Measurements from ENCODE around the gene CARS2.
A peak's percentile ranks its signal among the peaks of the same experiment; 100 is the strongest.
"Not testable (repeated sequence)": the region's sequence is repeated elsewhere in the genome, so short reads cannot be mapped to it uniquely, and the experiment has no call there.

Gene CARS2

DNA sequence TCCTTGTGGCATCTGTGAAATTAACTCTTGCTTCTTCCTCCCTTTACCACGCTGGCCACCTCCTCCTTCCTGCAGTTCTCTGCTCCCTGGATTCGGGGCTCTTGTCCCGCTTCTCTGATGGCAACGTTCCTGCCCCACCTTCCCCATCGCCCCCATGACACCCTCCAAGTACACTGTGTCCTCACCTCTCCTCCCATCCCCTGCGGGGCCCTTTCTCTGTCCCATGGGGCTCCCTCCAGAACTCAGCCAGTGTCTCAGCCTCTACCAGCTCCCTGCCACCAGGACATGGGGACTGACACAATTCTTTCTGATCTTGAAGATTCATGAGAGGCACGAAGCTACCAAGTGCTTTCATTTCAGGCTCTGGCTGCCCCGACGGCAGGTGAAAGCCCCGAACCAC, 9.1 kb downstream of the CARS2 start:
- no peak overlapping the region for H3K4me3 ChIP-seq (ENCODE audit: low read depth in 1 of 2, low read length in 1 of 2)
- H3K36me3 ChIP-seq: no peaks in the 10 kb centered on the region
- no peaks in the 10 kb centered on the region for H3K27me3 ChIP-seq
- H3K27ac ChIP-seq: peak overlapping the region; percentile 82
- peaks cover 32 to 43% of the 10 kb centered on the region in 2 experiments for H3K4me1 ChIP-seq (ENCODE audit: control insufficient read depth in 1 of 2, insufficient read depth in 1 of 2, low read depth in 1 of 2, low read length in 1 of 2)
- TF ChIP-seq, protein P1, sequence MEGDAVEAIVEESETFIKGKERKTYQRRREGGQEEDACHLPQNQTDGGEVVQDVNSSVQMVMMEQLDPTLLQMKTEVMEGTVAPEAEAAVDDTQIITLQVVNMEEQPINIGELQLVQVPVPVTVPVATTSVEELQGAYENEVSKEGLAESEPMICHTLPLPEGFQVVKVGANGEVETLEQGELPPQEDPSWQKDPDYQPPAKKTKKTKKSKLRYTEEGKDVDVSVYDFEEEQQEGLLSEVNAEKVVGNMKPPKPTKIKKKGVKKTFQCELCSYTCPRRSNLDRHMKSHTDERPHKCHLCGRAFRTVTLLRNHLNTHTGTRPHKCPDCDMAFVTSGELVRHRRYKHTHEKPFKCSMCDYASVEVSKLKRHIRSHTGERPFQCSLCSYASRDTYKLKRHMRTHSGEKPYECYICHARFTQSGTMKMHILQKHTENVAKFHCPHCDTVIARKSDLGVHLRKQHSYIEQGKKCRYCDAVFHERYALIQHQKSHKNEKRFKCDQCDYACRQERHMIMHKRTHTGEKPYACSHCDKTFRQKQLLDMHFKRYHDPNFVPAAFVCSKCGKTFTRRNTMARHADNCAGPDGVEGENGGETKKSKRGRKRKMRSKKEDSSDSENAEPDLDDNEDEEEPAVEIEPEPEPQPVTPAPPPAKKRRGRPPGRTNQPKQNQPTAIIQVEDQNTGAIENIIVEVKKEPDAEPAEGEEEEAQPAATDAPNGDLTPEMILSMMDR (IDR thresholded peaks at IDR 0.05): no peak
- no peaks in the 10 kb centered on the region for H3K9me3 ChIP-seq

DNA sequence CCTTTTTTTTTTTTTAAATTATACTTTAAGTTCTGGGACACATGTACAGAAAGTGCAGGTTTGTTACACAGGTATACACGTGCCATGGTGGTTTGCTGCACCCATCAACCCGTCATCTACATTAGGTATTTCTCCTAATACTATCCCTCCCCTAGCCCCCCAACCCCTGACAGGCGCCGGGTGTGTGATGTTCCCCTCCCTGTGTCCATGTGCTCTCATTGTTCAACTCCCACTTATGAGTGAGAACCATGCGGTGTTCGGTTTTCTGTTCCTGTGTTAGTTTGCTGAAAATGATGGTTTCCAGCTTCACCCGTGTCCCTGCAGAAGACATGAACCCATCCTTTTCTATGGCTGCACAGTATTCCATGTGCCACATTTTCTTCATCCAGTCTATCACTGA, 10.1 kb downstream of the CARS2 start:
- not testable (repeated sequence) for H3K4me3 ChIP-seq (ENCODE audit: low read depth in 1 of 2, low read length in 1 of 2); H3K27ac ChIP-seq; H3K36me3 ChIP-seq; H3K9me3 ChIP-seq; H3K27me3 ChIP-seq
- H3K4me1 ChIP-seq (ENCODE audit: control insufficient read depth in 1 of 2, insufficient read depth in 1 of 2, low read depth in 1 of 2, low read length in 1 of 2): peaks cover 32 to 37% of the 10 kb centered on the region in 2 experiments

- Histone ChIP-seq H3K36me3 (peaks cover 33% of the 10 kb centered on the region), H3K27me3 (no peaks in the 10 kb centered on the region)
Measured at GRCh38 chr13:110690516-110690915, 15.4 kb downstream of the CARS2 start.

DNA sequence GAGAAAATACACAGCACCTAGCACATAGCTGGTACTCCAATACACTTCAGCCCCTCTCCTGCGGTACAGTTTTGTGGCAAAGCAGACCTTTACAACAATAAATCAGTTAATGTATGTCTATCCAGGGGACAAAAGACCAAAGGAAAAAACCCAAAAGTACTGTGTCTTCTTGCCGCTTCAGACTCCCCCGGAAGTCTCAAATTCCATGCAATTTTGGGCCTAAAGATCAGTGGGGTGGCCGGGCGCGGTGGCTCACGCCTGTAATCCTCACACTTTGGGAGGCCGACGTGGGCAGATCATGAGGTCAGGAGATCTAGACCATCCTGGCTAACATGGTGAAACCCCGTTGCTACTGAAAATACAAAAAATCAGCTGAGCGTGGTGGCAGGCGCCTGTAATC, 16.2 kb downstream of the CARS2 start:
- no peaks in the 10 kb centered on the region for H3K27me3 ChIP-seq
- TF ChIP-seq, protein P1 (IDR thresholded peaks at IDR 0.05): no peak
- no peaks in the 10 kb centered on the region for H3K4me1 ChIP-seq (ENCODE audit: control insufficient read depth in 1 of 2, insufficient read depth in 1 of 2, low read depth in 1 of 2, low read length in 1 of 2)
- no peak overlapping the region for H3K4me3 ChIP-seq (ENCODE audit: low read depth in 1 of 2, low read length in 1 of 2)
- H3K27ac ChIP-seq: no peak overlapping the region
- peaks cover 41% of the 10 kb centered on the region for H3K36me3 ChIP-seq
- H3K9me3 ChIP-seq: no peaks in the 10 kb centered on the region

More at GRCh38 chr13:110690516-110690915, 15.4 kb downstream of the CARS2 start:
- H3K4me3 ChIP-seq (ENCODE audit: low read depth in 1 of 2, low read length in 1 of 2): no peak overlapping the region
- H3K27ac ChIP-seq: no peak overlapping the region
- TF ChIP-seq, protein P1 (IDR thresholded peaks at IDR 0.05): no peak
- no peaks in the 10 kb centered on the region for H3K9me3 ChIP-seq
- no peaks in the 10 kb centered on the region for H3K4me1 ChIP-seq (ENCODE audit: control insufficient read depth in 1 of 2, insufficient read depth in 1 of 2, low read depth in 1 of 2, low read length in 1 of 2)

DNA sequence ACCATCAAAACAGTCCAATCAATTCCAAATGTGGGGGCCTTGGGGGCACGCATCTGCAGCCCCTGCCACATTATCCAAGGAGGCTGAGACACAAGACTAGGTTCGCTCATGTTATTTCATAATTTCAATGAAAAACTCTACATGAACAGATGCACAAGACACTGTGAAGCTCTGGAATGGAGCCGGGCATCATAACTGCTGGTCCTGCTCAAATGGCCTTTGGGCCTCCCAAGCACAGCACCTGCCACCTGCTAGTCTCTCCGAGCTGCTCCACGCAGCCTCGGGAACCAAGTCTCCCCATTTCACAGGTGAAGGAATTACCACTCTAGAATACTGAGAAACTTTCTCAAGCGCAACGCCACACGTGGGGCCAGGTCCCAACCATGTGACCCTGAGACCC, 16.9 kb downstream of the CARS2 start:
- H3K4me1 ChIP-seq (ENCODE audit: control insufficient read depth in 1 of 2, insufficient read depth in 1 of 2, low read depth in 1 of 2, low read length in 1 of 2): no peaks in the 10 kb centered on the region
- no peak overlapping the region for H3K4me3 ChIP-seq (ENCODE audit: low read depth in 1 of 2, low read length in 1 of 2)
- H3K27ac ChIP-seq: no peak overlapping the region
- H3K27me3 ChIP-seq: no peaks in the 10 kb centered on the region
- TF ChIP-seq, protein P1 (IDR thresholded peaks at IDR 0.05): no peak
- H3K9me3 ChIP-seq: no peaks in the 10 kb centered on the region
- peaks cover 48% of the 10 kb centered on the region for H3K36me3 ChIP-seq

GRCh38 chr13:110687736-110688135, 18.2 kb downstream of the CARS2 start:
- Histone ChIP-seq H3K27me3 (no peaks in the 10 kb centered on the region), H3K4me3 (ENCODE audit: low read depth in 1 of 2, low read length in 1 of 2) (no peak overlapping the region), H3K9me3 (no peaks in the 10 kb centered on the region), H3K27ac (no peak overlapping the region), H3K36me3 (peaks cover 57% of the 10 kb centered on the region), H3K4me1 (ENCODE audit: control insufficient read depth in 1 of 2, insufficient read depth in 1 of 2, low read depth in 1 of 2, low read length in 1 of 2) (no peaks in the 10 kb centered on the region)
- TF ChIP-seq, protein P1 (IDR thresholded peaks at IDR 0.05): no peak
